PC-9 (cell line): Measurements from ENCODE around the gene WFDC2.

Experiments
- EZH2 ChIP-seq: fragments of 200-600 bp; sonication (generic); IDR thresholded peaks from 2 replicates; pipeline ENCODE4 v1.8.0; 2017; ENCODE audit warnings: antibody characterized with exemption, low read depth
- TF ChIP-seq, protein P1 (sequence below): fragments of 200-600 bp; sonication (generic); conservative IDR thresholded peaks from 2 replicates; pipeline ENCODE4 v1.6.1; 2017; ENCODE audit warnings: mixed run types, antibody characterized with exemption, mild to moderate bottlenecking, moderate library complexity

DNA sequence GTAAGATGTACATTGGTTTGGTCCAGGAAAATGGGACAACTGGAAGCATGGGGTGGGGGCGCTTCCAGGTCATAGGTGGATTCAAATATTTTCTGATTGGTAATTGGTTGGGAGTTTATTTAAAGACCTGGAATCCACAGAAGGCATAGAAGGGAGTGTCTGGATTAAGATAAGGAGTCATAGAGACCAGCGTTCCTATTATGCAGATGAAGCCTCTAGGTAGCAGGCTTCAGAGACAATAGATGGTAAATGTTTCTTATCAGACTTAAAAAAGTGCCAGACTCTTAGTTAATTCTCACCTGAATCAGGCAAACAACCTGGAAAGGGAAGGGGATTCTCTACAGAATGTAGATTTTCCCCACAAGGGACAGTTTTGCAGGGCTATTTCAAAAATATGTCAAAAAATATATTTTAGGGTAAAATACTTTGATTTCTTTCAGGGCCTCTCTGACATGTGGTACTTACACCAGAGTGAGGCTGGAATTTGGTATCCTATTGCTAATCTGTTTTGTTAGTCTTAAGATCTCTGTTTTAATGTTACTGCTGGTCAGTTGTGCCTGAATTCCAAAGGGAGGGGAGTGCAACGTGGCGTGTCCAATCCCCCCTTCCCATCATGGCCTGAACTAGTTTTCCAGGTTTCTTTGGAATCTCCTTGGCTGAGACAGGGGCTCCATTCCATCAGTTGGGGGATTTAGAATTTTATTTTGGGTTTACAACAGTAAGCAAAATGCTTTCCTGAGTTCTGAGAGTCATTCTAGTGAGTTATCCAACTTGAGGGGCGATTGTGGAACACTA is 28.5 kb upstream of the WFDC2 start:
- TF ChIP-seq, protein P1, sequence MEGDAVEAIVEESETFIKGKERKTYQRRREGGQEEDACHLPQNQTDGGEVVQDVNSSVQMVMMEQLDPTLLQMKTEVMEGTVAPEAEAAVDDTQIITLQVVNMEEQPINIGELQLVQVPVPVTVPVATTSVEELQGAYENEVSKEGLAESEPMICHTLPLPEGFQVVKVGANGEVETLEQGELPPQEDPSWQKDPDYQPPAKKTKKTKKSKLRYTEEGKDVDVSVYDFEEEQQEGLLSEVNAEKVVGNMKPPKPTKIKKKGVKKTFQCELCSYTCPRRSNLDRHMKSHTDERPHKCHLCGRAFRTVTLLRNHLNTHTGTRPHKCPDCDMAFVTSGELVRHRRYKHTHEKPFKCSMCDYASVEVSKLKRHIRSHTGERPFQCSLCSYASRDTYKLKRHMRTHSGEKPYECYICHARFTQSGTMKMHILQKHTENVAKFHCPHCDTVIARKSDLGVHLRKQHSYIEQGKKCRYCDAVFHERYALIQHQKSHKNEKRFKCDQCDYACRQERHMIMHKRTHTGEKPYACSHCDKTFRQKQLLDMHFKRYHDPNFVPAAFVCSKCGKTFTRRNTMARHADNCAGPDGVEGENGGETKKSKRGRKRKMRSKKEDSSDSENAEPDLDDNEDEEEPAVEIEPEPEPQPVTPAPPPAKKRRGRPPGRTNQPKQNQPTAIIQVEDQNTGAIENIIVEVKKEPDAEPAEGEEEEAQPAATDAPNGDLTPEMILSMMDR: no peak
- no peak for TF ChIP-seq EZH2
